ENCODE data around the gene HOXC5. TPM values are rescaled to one million over a fixed set of nuclear protein-coding genes. Genes with fewer than 3 reads are reported as not detected.
A peak's percentile ranks its signal among the peaks of the same experiment; 100 is the strongest.

Gene HOXC5
- total and polyA plus RNA-seq, 2 donors (not counting 1 experiment from before 2014, with no cell fraction given), result not detected

DNA sequence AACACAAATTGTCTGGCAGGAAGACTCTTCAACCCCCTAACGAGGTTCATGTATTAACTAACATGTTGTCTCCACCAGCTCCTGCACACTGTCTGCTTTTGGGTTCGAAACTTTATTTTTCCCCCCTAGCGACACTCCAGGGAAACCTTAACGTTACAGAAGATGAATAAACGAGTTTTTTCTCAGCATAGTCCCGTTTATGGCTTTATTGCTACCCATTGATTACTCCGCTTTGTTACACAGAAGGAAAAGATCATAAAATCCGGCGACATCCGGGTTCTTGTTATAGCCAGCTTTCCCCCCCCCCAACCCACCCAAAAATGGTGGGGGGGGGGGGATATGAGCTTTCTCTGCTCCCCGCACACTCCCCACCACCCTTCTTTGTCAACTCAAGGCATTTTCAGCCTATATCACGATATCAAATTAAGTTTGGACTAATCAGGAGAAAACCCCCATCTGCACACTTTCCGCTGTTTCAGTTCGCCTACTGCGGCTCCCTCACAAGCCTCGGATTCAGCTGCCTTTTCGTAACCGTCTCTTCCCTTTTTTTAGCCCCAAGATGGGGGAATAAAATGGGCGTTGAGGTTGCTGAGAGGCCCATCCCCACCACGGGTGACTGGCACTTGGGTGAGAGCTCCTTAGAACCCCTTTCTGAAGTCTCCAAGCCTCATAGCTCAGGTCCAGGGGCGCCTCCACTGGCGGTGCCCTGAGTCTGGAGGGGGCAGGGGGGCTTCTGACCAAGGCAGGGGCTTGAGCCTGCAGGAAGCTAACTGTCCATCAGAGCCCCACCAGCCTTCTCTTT, 6.0 kb upstream of the HOXC5 start:
- no peak overlapping the region for H3K9ac ChIP-seq (ENCODE audit: low read length)
- no peaks in the 10 kb centered on the region for H3K79me2 ChIP-seq (ENCODE audit: control insufficient read depth, insufficient read depth, low read length)
- 23% methylated on average over 8 of the region's 22 CpGs for WGBS (ENCODE audit: insufficient coverage)
- Mint-ChIP-seq H3K4me1 (peaks cover 12% of the 10 kb centered on the region), H3K9me3 (ENCODE audit: insufficient read depth) (no peaks in the 10 kb centered on the region), H3K4me3 (peak overlapping the region; percentile 1), H3K27me3 (peaks cover 73% of the 10 kb centered on the region), H3K27ac (peak overlapping the region; percentile 41)
- TF ChIP-seq EZH2 (IDR thresholded peaks at IDR 0.05; ENCODE audit: borderline replicate concordance, insufficient read depth, low read depth, low read length, poor library complexity, severe bottlenecking), result peak; percentile 34
- TF ChIP-seq, protein P1, sequence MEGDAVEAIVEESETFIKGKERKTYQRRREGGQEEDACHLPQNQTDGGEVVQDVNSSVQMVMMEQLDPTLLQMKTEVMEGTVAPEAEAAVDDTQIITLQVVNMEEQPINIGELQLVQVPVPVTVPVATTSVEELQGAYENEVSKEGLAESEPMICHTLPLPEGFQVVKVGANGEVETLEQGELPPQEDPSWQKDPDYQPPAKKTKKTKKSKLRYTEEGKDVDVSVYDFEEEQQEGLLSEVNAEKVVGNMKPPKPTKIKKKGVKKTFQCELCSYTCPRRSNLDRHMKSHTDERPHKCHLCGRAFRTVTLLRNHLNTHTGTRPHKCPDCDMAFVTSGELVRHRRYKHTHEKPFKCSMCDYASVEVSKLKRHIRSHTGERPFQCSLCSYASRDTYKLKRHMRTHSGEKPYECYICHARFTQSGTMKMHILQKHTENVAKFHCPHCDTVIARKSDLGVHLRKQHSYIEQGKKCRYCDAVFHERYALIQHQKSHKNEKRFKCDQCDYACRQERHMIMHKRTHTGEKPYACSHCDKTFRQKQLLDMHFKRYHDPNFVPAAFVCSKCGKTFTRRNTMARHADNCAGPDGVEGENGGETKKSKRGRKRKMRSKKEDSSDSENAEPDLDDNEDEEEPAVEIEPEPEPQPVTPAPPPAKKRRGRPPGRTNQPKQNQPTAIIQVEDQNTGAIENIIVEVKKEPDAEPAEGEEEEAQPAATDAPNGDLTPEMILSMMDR (IDR thresholded peaks at IDR 0.05), result no peak
- ChIA-PET POLR2A (interaction anchor here (0.6 kb wide), 1 partner anchor 117 kb away, joined by 3 read pairs; no protein-coding TSS in a partner anchor), CTCF (interaction anchor here (1.0 to 2.7 kb wide), 2 partner anchors 21 to 174 kb away, joined by 3 to 12 read pairs; no protein-coding TSS in a partner anchor)
- H3K27me3 ChIP-seq (replicated peaks in 1 of 4; ENCODE audit: control extremely low read depth in 1 of 4, control insufficient read depth in 3 of 4, insufficient read depth in 4 of 4, low read length in 3 of 4), result peaks cover 0 to 93% (median 79%) of the 10 kb centered on the region in 4 experiments
- H2AFZ ChIP-seq (ENCODE audit: insufficient read depth, low read depth, low read length, poor library complexity, severe bottlenecking), result no peak overlapping the region
- H3K36me3 ChIP-seq (replicated peaks in 1 of 2; ENCODE audit: control extremely low read depth in 1 of 2, control insufficient read depth in 1 of 2, extremely low read depth in 1 of 2, insufficient read depth in 2 of 2, low read length in 1 of 2), result no peaks in the 10 kb centered on the region
- intact Hi-C loops (cut with micrococcal nuclease), result no loop called here
- no peak overlapping the region for H3K4me2 ChIP-seq (replicated peaks; ENCODE audit: low read depth, low read length, poor library complexity, severe bottlenecking)
- no peak overlapping the region for H3K4me3 ChIP-seq (ENCODE audit: control extremely low read depth in 1 of 5, extremely low read depth in 1 of 5, insufficient read depth in 1 of 5, low read depth in 2 of 5, low read length in 4 of 5)
- H3K9me3 ChIP-seq (ENCODE audit: control extremely low read depth in 1 of 3, control insufficient read depth in 2 of 3, insufficient read depth in 1 of 3, low read length in 2 of 3), result peaks cover 0 to 28% (median 0%) of the 10 kb centered on the region in 3 donors
- DNase-seq (peak; percentile 26), ATAC-seq (ENCODE audit: low read depth) (no peak)
- H3K27ac ChIP-seq (ENCODE audit: low read length in 2 of 2), result no peak overlapping the region
- no peaks in the 10 kb centered on the region for H4K20me1 ChIP-seq (ENCODE audit: control insufficient read depth, insufficient read depth, low read length, poor library complexity, severe bottlenecking)
- H3K4me1 ChIP-seq (ENCODE audit: control insufficient read depth in 2 of 2, insufficient read depth in 2 of 2, low read length in 2 of 2), result peaks cover 3 to 29% of the 10 kb centered on the region in 2 donors

DNA sequence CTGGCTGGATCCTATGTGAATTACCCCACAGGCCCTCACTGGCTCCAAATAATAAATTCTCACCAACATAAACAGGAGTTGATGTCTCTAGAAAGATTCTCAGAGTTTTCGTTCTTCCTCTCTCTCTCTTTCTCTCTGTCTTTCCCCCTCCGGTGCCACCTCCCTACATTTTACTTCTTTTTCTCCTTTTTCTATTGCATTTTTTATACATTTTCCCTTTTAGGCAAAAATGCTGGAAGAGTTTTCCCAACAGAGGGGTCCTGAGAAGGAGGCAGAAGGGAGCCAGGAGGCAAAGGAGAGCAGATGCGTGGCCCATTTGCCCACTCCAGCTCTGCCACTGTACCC, 5.4 kb upstream of the HOXC5 start:
- Histone ChIP-seq H3K4me2 (replicated peaks; ENCODE audit: low read depth, low read length, poor library complexity, severe bottlenecking) (no peak overlapping the region), H3K9me3 (ENCODE audit: control extremely low read depth in 1 of 3, control insufficient read depth in 2 of 3, insufficient read depth in 1 of 3, low read length in 2 of 3) (peaks cover 0 to 32% (median under 1%) of the 10 kb centered on the region in 3 donors), H3K79me2 (ENCODE audit: control insufficient read depth, insufficient read depth, low read length) (no peaks in the 10 kb centered on the region), H3K4me3 (ENCODE audit: control extremely low read depth in 1 of 5, extremely low read depth in 1 of 5, insufficient read depth in 1 of 5, low read depth in 2 of 5, low read length in 4 of 5) (no peak overlapping the region), H3K4me1 (ENCODE audit: control insufficient read depth in 2 of 2, insufficient read depth in 2 of 2, low read length in 2 of 2) (peaks cover 3 to 31% of the 10 kb centered on the region in 2 donors), H3K27me3 (replicated peaks in 1 of 4; ENCODE audit: control extremely low read depth in 1 of 4, control insufficient read depth in 3 of 4, insufficient read depth in 4 of 4, low read length in 3 of 4) (peaks cover 0 to 95% (median 80%) of the 10 kb centered on the region in 4 experiments), H3K9ac (ENCODE audit: low read length) (no peak overlapping the region), H3K36me3 (replicated peaks in 1 of 2; ENCODE audit: control extremely low read depth in 1 of 2, control insufficient read depth in 1 of 2, extremely low read depth in 1 of 2, insufficient read depth in 2 of 2, low read length in 1 of 2) (no peaks in the 10 kb centered on the region), H2AFZ (ENCODE audit: insufficient read depth, low read depth, low read length, poor library complexity, severe bottlenecking) (no peak overlapping the region), H3K27ac (ENCODE audit: low read length in 2 of 2) (no peak overlapping the region), H4K20me1 (ENCODE audit: control insufficient read depth, insufficient read depth, low read length, poor library complexity, severe bottlenecking) (no peaks in the 10 kb centered on the region)
- DNase-seq (no peak), ATAC-seq (ENCODE audit: low read depth) (no peak)
- ChIA-PET POLR2A (interaction anchor here (0.5 kb wide), 1 partner anchor 13 kb away, joined by 4 read pairs; no protein-coding TSS in a partner anchor), CTCF (interaction anchor here (2.7 kb wide), 1 partner anchor 174 kb away, joined by 12 read pairs; no protein-coding TSS in a partner anchor)
- no peak overlapping the region for H3K27ac Mint-ChIP-seq
- TF ChIP-seq, protein P1 (IDR thresholded peaks at IDR 0.05), result no peak
- TF ChIP-seq EZH2 (IDR thresholded peaks at IDR 0.05; ENCODE audit: borderline replicate concordance, insufficient read depth, low read depth, low read length, poor library complexity, severe bottlenecking), result no peak
- WGBS (ENCODE audit: insufficient coverage), result 60% methylated on average over 1 of the region's 3 CpGs
- peaks cover 15% of the 10 kb centered on the region for H3K4me1 Mint-ChIP-seq
- H3K4me3 Mint-ChIP-seq, result no peak overlapping the region
- no peaks in the 10 kb centered on the region for H3K9me3 Mint-ChIP-seq (ENCODE audit: insufficient read depth)
- peaks cover 73% of the 10 kb centered on the region for H3K27me3 Mint-ChIP-seq
- intact Hi-C loops (cut with micrococcal nuclease), result no loop called here
